D721Med (cell line): ENCODE measurements around the gene ABCB10.
"Not testable (repeated sequence)": the region's sequence is repeated elsewhere in the genome, so short reads cannot be mapped to it uniquely, and the experiment has no call there.

Experiments used
- DNase-seq: peaks from one replicate; pipeline ENCODE4 v3.0.0; 2011; ENCODE audit warnings: low spot score; ENCODE audit not compliant: insufficient read length
- FAIRE-seq: peaks from 2 replicates; lab custom pipeline; 2011; peaks lifted over from hg19 to GRCh38; lab: Jason Lieb, UNC
- TF ChIP-seq, protein P1 (sequence below): IDR thresholded peaks from 2 replicates; pipeline ENCODE4 v1.5.1; 2012; ENCODE audit warnings: mild to moderate bottlenecking, control low read depth; ENCODE audit not compliant: insufficient read depth; ENCODE audit errors: missing control alignments

ABCB10 gene

DNA sequence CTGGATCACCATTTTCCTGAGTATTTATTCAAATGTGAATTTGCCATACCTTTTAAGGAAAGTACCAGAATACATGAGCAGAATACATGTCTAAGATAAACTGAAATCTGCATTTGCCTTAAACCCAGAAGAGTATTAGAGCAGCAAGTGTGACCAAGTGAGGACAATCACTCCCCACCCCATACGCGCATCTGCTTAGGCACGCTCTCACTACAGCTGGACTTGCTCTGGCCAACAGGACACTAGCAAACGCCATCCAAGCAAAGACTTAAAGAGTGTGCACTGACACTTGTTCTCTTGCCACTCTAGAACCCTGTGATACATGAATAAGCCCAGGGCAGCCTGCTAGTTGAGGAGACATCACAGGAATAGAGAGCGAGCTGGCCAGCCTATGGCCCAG, 76.0 kb downstream of the ABCB10 start:
- DNase-seq (no peak), FAIRE-seq (peak; percentile 25)
- TF ChIP-seq, protein P1, sequence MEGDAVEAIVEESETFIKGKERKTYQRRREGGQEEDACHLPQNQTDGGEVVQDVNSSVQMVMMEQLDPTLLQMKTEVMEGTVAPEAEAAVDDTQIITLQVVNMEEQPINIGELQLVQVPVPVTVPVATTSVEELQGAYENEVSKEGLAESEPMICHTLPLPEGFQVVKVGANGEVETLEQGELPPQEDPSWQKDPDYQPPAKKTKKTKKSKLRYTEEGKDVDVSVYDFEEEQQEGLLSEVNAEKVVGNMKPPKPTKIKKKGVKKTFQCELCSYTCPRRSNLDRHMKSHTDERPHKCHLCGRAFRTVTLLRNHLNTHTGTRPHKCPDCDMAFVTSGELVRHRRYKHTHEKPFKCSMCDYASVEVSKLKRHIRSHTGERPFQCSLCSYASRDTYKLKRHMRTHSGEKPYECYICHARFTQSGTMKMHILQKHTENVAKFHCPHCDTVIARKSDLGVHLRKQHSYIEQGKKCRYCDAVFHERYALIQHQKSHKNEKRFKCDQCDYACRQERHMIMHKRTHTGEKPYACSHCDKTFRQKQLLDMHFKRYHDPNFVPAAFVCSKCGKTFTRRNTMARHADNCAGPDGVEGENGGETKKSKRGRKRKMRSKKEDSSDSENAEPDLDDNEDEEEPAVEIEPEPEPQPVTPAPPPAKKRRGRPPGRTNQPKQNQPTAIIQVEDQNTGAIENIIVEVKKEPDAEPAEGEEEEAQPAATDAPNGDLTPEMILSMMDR = no peak

DNA sequence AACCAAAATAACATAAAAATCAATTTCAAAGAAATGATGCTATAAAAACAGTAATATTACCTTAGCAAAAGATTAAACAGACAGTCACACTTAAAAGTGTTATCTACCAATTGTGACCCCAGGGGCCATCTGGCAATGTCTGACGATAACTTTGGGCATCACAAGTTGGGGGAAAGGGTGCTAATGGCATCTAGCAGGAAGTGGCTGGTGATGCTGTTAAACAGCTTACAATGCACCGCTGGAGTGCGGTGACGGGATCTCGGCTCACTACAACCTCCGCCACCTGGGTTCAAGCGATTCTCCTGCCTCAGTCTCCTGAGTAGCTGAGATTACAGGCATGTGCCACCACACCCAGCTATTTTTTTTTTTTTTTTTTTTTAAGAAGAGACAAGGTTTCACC, 78.0 kb downstream of the ABCB10 start:
- FAIRE-seq (no peak), DNase-seq (no peak)
- TF ChIP-seq, protein P1 = no peak

DNA sequence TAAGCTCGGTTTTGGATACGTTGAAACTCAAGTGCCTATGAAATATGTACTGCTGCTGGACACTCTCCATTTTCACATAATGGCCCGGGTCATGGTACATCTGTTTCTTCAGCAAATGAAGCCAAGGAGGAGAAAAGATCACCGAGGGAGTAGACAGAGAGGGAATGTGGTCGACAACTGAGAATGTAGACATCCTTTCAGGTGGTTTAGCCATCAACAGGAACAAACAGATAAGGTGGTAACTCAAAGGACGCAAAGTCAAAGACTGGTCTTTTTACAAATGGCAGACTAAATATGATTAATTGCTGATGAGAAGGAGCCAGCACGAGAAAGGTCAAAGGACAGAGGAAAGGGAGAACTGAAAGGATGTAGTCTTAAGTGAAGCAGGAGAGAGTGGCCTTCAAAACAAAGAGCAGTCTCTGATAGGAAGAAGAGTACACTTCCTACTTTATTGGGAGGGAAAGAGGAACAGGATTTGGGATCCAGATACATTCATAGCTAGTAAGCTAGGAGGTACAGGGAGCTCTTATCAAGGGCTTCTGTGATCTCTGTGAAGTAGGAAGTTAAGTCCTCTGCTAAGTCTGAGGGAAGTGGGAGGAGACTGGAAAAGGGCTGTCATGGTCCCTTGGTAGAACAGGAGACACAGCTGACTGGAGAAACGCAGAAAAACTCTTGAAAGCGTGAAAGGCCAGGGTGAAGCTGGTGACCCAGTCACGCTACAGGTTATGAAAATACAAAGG, 78.7 kb downstream of the ABCB10 start:
- no peak for DNase-seq
- no peak for FAIRE-seq
- TF ChIP-seq, protein P1 = no peak

DNA sequence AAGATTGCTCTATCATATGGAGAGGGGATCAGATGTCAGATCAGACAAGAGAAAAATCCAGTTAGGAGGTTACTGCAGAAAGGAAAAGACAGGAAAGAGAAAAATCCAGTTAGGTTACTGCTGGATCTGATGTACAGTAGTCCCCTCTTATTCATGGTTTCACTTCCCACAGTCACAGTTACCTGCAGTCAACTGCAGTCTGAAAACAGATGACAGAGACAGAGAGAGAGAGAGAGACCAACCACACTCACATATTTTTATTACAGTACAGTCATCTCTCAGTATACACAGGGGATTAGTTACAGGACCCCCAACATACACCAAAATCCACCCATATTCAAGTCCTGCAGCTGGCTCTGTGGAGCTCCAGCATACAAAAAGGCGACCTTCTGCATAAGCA, 79.7 kb downstream of the ABCB10 start:
- no peak for FAIRE-seq
- no peak for DNase-seq
- TF ChIP-seq, protein P1 = no peak

DNA sequence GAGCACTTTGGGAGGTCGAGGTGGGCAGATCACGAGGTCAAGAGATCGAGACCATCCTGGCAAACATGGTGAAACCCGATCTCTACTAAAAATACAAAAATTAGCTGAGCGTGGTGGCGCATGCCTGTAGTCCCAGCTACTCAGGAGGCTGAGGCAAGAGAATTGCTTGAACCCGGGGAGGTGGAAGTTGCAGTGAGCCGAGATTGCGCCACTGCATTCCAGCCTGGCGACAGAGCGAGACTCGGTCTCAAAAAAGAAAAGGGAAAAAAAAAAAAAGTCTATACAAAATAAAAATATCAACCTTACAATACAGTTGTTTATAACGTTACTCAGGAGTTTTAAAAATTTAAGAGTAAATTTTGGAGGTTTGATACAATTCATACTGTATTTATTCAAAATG, 82.6 kb downstream of the ABCB10 start:
- not testable (repeated sequence) for DNase-seq, FAIRE-seq

DNA sequence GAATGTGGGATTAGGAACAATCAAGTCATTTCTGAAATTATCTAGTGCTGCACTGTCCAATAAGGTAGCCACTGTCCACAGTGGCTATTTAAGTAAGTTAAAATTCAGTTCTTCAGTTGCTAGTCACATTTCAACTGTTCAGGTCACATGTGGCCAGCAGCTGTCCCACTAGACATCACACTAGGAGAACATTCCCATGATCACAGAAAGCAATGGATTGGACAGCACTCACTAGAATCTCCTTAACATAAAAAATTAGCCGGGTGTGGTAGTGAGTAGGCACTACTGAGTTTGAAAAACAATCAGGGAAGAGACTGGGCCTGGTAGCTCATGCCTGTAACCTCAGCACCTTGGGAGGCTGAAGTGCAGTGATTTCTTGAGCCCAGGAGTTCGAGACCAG, 84.0 kb downstream of the ABCB10 start:
- DNase-seq (no peak), FAIRE-seq (no peak)
- TF ChIP-seq, protein P1 = no peak

DNA sequence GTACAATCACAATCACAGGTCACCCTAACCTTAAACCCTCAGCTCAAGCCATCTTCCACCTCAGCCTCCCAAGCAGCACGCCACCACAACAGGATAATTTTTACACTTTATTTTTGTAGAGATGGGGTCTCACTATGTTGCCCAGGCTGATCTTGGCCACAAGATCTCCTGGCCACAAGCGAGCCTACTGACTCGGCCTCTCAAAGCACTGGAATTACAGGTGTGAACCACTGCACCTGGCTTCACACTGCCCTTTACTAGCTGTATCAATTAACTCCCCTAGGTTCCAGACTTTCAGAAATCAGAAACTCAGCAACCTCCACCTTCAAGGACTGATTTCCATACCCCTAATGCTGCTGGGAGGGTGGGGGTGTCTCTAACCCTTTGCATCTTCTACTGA, 87.3 kb downstream of the ABCB10 start:
- DNase-seq (no peak), FAIRE-seq (no peak)
- TF ChIP-seq, protein P1 = no peak
